ENCODE results near the gene WDR1. TPM values are rescaled to one million over a fixed set of nuclear protein-coding genes. Genes with fewer than 3 reads are reported as not detected.
A peak's percentile ranks its signal among the peaks of the same experiment; 100 is the strongest.

WDR1 gene
- total and polyA plus RNA-seq, 3 experiments from 2014 or later: 377 to 409 (median 409) TPM

DNA sequence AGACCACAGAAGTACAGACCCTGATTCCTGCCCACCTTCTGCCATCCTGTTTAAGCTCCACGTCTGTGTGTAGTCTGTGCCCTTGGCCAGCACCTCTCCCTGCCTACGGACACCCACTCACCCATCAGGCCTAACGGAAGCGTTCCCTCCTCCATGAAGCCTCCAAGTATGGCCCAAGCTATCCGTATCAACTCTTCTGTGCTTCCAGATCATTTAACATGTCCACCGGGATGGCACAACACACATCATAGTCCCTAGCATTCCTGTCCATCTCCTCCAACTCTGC, 11.7 kb downstream of the WDR1 start:
- Mint-ChIP-seq H3K27me3 (no peaks in the 10 kb centered on the region), H3K27ac (peak overlapping the region; percentile 88 to 99 (median 94)), H3K4me3 (peak overlapping the region; percentile 7 to 85 (median 63)), H3K9me3 (no peaks in the 10 kb centered on the region), H3K4me1 (peaks cover 95 to 100% (median 98%) of the 10 kb centered on the region in 3 donors), H3K36me3 (peaks cover 0 to 83% (median 8%) of the 10 kb centered on the region in 3 donors)
- peak overlapping the region; percentile 41 for H3K27ac ChIP-seq (ENCODE audit: low read depth, low read length)
- POLR2A ChIA-PET: interaction anchor here (0.7 kb wide), 1 partner anchor 9 kb away, joined by 3 read pairs; no protein-coding TSS in a partner anchor
- H3K4me1 ChIP-seq (ENCODE audit: insufficient read depth, low read length): peaks cover 100% of the 10 kb centered on the region
- H3K27me3 ChIP-seq (ENCODE audit: insufficient read depth, low read length, poor library complexity, severe bottlenecking): no peaks in the 10 kb centered on the region
- CTCF ChIA-PET: interaction anchor here (0.8 to 1.6 kb wide), 3 partner anchors 10 to 12 kb away, joined by 3 to 5 read pairs (median 4); partner anchors contain the start of gene WDR1
- H3K36me3 ChIP-seq (ENCODE audit: insufficient read depth, low read length): peaks cover 43% of the 10 kb centered on the region
- H3K4me3 ChIP-seq (ENCODE audit: low read length): peak overlapping the region; percentile 14
- no peak for DNase-seq
- H3K9me3 ChIP-seq (ENCODE audit: low read length): no peaks in the 10 kb centered on the region

DNA sequence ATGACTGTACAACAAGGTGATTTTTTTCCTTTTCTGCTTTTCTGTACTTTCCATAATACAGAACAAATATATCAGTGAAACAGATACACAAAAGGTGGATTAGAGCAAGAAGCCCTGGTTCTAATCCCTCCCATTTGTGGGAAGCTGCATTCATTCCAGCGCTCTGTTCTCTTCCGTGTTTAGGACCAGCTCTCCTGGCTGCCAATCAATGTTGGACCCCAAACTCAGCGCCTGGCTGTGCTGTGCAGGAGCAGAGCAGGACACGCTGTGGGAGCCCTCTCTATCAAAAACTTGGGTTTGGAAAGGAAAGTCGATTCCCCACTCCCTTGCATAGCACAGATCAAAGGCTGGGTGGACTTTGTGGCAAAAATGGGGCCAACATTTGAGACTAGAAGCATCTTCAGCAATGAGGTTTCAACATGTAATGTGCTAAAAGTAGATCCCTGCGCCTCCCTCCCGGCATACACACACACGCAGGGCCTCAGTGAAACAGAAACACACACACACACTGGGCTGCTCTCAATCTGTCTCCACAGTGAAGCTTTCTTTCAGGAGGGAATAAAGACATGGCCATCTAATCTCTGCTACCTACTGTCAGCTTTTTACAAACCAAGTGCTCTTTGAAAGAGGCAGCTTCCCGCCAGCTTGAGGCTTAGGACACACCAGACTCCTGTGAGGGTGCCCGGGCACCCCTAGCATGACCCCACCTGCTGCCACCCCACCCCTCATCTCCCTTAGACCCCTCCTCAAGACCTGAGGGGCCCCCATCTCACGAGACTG, 12.2 kb downstream of the WDR1 start:
- Mint-ChIP-seq H3K27me3 (no peaks in the 10 kb centered on the region), H3K27ac (peak overlapping the region; percentile 88 to 99 (median 94)), H3K9me3 (no peaks in the 10 kb centered on the region), H3K36me3 (peaks cover 0 to 83% (median 6%) of the 10 kb centered on the region in 3 donors), H3K4me1 (peaks cover 95 to 100% (median 98%) of the 10 kb centered on the region in 3 donors), H3K4me3 (peak overlapping the region; percentile 12 to 85 (median 63))
- ChIA-PET CTCF (interaction anchor here (0.8 to 1.5 kb wide), 2 partner anchors 11 kb away, joined by 3 to 4 read pairs; no protein-coding TSS in a partner anchor), POLR2A (interaction anchor here (0.7 to 1.2 kb wide), 2 partner anchors 8 to 13 kb away, joined by 3 to 4 read pairs; partner anchors contain the start of gene WDR1)
- Histone ChIP-seq H3K27me3 (ENCODE audit: insufficient read depth, low read length, poor library complexity, severe bottlenecking) (no peaks in the 10 kb centered on the region), H3K36me3 (ENCODE audit: insufficient read depth, low read length) (peaks cover 40% of the 10 kb centered on the region), H3K4me3 (ENCODE audit: low read length) (peak overlapping the region; percentile 14), H3K27ac (ENCODE audit: low read depth, low read length) (peak overlapping the region; percentile 41), H3K4me1 (ENCODE audit: insufficient read depth, low read length) (peaks cover 100% of the 10 kb centered on the region), H3K9me3 (ENCODE audit: low read length) (no peaks in the 10 kb centered on the region)
- no peak for DNase-seq

DNA sequence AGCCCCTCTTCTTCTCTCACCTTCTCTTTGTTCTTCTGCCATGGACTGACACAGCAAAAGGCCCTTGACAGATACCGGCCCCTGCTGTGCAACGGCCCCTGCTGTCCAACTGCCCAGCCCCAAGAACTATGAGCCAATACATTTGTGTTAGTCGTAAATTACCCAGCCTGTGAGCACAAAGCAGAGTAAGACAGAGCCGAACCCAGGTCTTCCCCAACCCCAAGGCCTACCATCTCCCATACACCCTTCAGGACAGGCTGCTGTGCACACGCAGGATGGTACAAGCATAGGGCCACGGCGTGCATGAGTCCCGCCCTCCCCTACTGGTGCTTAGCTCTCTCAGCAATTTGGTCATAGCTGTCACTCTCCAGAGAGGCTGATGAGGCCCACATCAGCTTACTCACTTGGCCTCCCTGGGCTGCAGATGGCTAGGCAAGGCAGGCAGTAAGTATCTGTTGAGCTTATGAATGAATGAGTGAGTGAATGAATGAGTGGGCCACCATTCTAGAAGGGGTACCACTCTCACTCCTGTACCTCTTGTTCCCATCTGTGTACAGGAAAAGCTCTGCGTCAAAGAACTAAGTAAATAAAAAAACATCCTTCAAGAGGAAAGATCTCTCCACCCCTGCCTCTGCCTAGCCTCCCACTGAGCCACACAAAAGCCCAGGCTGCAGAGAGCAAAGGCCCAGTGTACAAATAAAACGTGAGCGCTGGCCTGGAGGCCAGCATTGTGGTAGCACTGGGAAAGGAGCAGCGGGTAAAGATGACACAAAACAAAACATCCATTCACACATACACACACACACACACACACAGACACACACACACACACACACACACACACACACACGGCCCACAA, 13.9 kb downstream of the WDR1 start:
- H3K4me3 Mint-ChIP-seq: peak overlapping the region in 2 of 7 donors; percentile 33 to 58

DNA sequence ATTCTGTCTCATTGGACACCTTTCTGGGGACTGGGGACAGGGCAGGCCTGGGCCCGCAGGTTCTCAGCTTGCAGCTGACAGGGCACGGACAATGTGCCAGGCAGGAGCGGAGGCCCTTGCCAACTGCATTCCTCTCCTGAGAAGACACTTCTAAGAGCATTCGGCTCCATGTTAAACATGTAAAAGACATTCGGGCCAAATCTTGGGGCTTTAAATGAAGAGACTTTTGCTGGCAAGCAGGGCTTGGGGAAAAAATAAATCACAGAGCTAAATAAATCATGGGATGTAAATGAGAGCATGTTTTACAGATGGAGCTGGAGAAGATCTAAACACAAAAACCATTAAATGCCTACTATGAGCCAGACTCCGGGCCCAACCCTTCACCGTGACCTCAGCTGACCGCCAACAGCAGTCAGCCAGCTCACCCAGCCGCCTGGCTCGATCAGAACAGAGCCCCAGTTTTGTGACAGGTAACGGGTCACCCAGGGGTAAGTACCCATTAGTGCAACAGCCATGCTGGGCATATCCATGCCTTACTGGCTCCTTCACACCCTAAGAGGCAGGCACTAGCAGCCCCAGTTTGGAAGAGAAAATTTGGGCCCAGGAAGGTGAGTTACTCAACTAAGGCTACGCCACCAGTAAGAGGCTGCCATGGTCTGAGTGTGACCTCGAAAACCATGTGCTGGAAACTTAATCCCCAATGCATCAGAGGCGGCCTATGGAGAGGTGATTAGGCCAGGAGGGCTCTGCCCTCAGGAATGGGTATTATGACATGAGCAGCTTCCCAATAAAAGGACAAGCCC, 14.7 kb downstream of the WDR1 start:
- peak overlapping the region in 6 of 7 donors; percentile 8 to 81 (median 54) for H3K4me3 Mint-ChIP-seq
- no peak overlapping the region for H3K27ac ChIP-seq (ENCODE audit: low read depth, low read length)

More for the DNA sequence above, 13.9 kb downstream of the WDR1 start:
- peaks cover 100% of the 10 kb centered on the region for H3K4me1 ChIP-seq (ENCODE audit: insufficient read depth, low read length)
- peaks cover 0 to 81% (median 5%) of the 10 kb centered on the region in 3 donors for H3K36me3 Mint-ChIP-seq
- ChIA-PET POLR2A (interaction anchor here (1.2 kb wide), 1 partner anchor 14 kb away, joined by 4 read pairs; the partner anchor contains the start of gene WDR1), CTCF (interaction anchor here (1.1 to 1.4 kb wide), 2 partner anchors 9 to 15 kb away, joined by 3 read pairs; no protein-coding TSS in a partner anchor)
- no peak overlapping the region for H3K4me3 ChIP-seq (ENCODE audit: low read length)
- peaks cover 92 to 100% (median 98%) of the 10 kb centered on the region in 3 donors for H3K4me1 Mint-ChIP-seq
- no peaks in the 10 kb centered on the region for H3K27me3 ChIP-seq (ENCODE audit: insufficient read depth, low read length, poor library complexity, severe bottlenecking)
- peaks cover 42% of the 10 kb centered on the region for H3K36me3 ChIP-seq (ENCODE audit: insufficient read depth, low read length)
- peak overlapping the region; percentile 9 for H3K27ac ChIP-seq (ENCODE audit: low read depth, low read length)
- DNase-seq: no peak
- H3K9me3 Mint-ChIP-seq: no peaks in the 10 kb centered on the region
- H3K9me3 ChIP-seq (ENCODE audit: low read length): no peaks in the 10 kb centered on the region
- peak overlapping the region; percentile 75 to 99 (median 91) for H3K27ac Mint-ChIP-seq
- H3K27me3 Mint-ChIP-seq: no peaks in the 10 kb centered on the region

DNA sequence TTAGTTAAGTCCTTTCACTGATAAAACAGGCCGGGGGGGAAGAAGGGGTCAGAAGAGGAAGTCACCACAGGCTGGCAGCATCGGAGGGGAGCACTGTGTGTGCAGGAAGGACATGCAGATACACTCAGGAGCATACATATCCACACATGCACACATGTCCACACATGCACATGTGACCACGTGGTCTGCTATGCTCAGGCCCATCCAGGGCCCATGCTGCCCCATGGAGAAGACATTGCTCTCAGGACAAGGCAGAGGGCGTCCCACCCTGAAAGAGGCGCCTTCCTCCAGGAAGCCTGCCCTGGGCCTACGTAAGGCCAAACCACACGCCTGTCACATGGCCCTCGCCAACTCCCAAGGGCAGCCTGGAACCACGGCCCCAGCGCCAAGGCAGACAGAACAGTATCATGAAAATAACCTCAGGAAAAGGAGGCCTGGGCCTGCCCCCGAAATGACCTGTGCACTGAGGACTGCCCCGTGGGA, 15.8 kb downstream of the WDR1 start:
- no peak overlapping the region for H3K4me3 ChIP-seq (ENCODE audit: low read length)
- Mint-ChIP-seq H3K27me3 (no peaks in the 10 kb centered on the region), H3K9me3 (no peaks in the 10 kb centered on the region), H3K27ac (peak overlapping the region; percentile 87 to 99 (median 93)), H3K4me3 (peak overlapping the region; percentile 64 to 81 (median 74)), H3K36me3 (peaks cover 0 to 86% (median 10%) of the 10 kb centered on the region in 3 donors), H3K4me1 (peaks cover 93 to 100% (median 98%) of the 10 kb centered on the region in 3 donors)
- peak in 4 of 5 donors; percentile 31 to 57 (median 38) for DNase-seq
- peaks cover 48% of the 10 kb centered on the region for H3K36me3 ChIP-seq (ENCODE audit: insufficient read depth, low read length)
- ChIA-PET CTCF (interaction anchor here (1.2 to 1.5 kb wide), 3 partner anchors 9 to 17 kb away, joined by 3 to 5 read pairs (median 4); partner anchors contain the start of gene WDR1), POLR2A (interaction anchor here (2.2 kb wide), 1 partner anchor 16 kb away, joined by 8 read pairs; the partner anchor contains the start of gene WDR1)
- H3K27me3 ChIP-seq (ENCODE audit: insufficient read depth, low read length, poor library complexity, severe bottlenecking): no peaks in the 10 kb centered on the region
- H3K9me3 ChIP-seq (ENCODE audit: low read length): no peaks in the 10 kb centered on the region
- peaks cover 99% of the 10 kb centered on the region for H3K4me1 ChIP-seq (ENCODE audit: insufficient read depth, low read length)
- H3K27ac ChIP-seq (ENCODE audit: low read depth, low read length): no peak overlapping the region

More for the DNA sequence above, 14.7 kb downstream of the WDR1 start:
- Histone ChIP-seq H3K27me3 (ENCODE audit: insufficient read depth, low read length, poor library complexity, severe bottlenecking) (no peaks in the 10 kb centered on the region), H3K36me3 (ENCODE audit: insufficient read depth, low read length) (peaks cover 48% of the 10 kb centered on the region), H3K4me3 (ENCODE audit: low read length) (no peak overlapping the region), H3K4me1 (ENCODE audit: insufficient read depth, low read length) (peaks cover 99% of the 10 kb centered on the region), H3K9me3 (ENCODE audit: low read length) (no peaks in the 10 kb centered on the region)
- H3K36me3 Mint-ChIP-seq: peaks cover 0 to 83% (median 7%) of the 10 kb centered on the region in 3 donors
- H3K9me3 Mint-ChIP-seq: no peaks in the 10 kb centered on the region
- POLR2A ChIA-PET: no interaction called here
- H3K4me1 Mint-ChIP-seq: peaks cover 92 to 100% (median 98%) of the 10 kb centered on the region in 3 donors
- CTCF ChIA-PET: interaction anchor here (1.1 kb wide), 1 partner anchor 16 kb away, joined by 3 read pairs; no protein-coding TSS in a partner anchor
- H3K27ac Mint-ChIP-seq: peak overlapping the region; percentile 60 to 99 (median 91)
- no peak for DNase-seq
- no peaks in the 10 kb centered on the region for H3K27me3 Mint-ChIP-seq

DNA sequence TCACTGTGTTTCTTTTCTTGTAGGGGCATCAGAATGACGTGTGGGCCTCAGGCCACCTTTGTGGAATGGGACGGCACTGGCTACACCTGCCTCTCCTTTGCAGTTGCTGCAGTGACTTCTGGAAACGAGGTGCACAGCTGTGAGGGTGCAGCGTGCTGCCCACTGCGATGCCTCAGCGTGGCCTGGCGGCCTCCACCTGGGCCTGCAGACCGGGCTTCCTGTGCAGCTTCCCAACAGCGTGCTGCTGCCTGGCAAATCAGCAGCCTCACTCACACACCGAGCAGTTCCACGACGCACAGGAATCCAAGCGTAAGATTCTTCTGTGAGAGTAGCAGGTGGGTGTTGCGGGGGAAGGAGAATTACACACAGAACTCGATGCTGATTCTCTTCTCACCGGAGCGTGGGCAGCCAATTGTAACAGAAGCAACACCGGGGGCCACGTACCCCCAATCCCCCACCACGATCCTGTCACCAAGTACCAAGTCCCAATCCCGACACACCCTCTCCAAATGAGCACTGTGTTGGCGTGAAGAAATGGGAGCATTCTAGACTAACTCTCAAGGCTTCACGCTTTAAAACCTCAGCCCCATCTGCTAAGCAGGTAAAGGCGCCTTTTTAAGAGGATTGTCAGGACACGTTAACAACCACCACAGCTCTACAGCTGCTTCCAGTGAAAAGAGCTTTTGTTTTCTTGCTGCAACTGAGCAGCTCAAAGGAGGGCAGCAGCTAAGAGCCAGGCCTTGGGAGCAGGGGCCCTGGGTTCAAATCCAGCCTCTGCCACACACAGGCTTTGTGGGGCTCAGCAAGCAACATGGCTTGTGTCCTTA, 16.9 kb downstream of the WDR1 start:
- H3K4me3 Mint-ChIP-seq: peak overlapping the region; percentile 65 to 84 (median 76)
- H3K9me3 Mint-ChIP-seq: no peaks in the 10 kb centered on the region
- DNase-seq: peak in 4 of 5 donors; percentile 30 to 58 (median 53)
- ChIA-PET CTCF (interaction anchor here (0.9 to 1.5 kb wide), 4 partner anchors 10 to 362 kb away, joined by 3 to 5 read pairs (median 4); partner anchors contain the start of gene WDR1), POLR2A (interaction anchor here (0.7 to 2.2 kb wide), 3 partner anchors 15 to 19 kb away, joined by 3 to 8 read pairs (median 4); partner anchors contain the start of gene WDR1)
- peak overlapping the region; percentile 87 to 99 (median 93) for H3K27ac Mint-ChIP-seq
- H3K4me1 Mint-ChIP-seq: peaks cover 92 to 100% (median 98%) of the 10 kb centered on the region in 3 donors
- peaks cover 47% of the 10 kb centered on the region for H3K36me3 ChIP-seq (ENCODE audit: insufficient read depth, low read length)
- no peaks in the 10 kb centered on the region for H3K27me3 Mint-ChIP-seq
- H3K4me1 ChIP-seq (ENCODE audit: insufficient read depth, low read length): peaks cover 99% of the 10 kb centered on the region
- no peak overlapping the region for H3K27ac ChIP-seq (ENCODE audit: low read depth, low read length)
- peaks cover 0 to 86% (median 10%) of the 10 kb centered on the region in 3 donors for H3K36me3 Mint-ChIP-seq
- no peaks in the 10 kb centered on the region for H3K9me3 ChIP-seq (ENCODE audit: low read length)
- no peaks in the 10 kb centered on the region for H3K27me3 ChIP-seq (ENCODE audit: insufficient read depth, low read length, poor library complexity, severe bottlenecking)
- peak overlapping the region; percentile 14 for H3K4me3 ChIP-seq (ENCODE audit: low read length)
